Measurements from ENCODE around the gene C1QTNF3. TPM values are rescaled to one million over a fixed set of nuclear protein-coding genes. Genes with fewer than 3 reads are reported as not detected.
"Not testable (repeated sequence)": the region's sequence is repeated elsewhere in the genome, so short reads cannot be mapped to it uniquely, and the experiment has no call there.

C1QTNF3 gene
- total RNA-seq, 1 experiment from 2014 or later: 0.59 TPM

DNA sequence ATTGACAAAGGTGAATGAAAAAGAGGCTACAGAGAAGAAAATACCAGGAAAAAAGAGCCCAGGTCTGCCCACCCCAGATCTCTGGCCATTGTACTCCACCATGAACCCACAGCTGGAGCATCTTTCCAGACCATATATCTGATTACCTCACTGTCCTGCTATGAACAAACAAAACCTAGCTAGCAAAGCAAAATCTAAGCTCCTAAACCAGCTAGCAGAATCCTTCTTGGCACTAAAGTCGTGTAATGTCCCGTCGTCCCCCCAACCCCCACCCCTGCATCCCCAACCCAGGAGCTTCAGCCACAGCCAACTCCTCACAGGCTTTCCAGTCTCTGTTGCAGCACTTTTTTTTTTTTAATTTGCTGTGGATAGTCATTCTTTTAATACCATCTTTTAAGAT is 2.5 kb downstream of the C1QTNF3 start:
- no peak for DNase-seq
- Histone ChIP-seq H3K27me3 (ENCODE audit: control insufficient read depth, insufficient read depth, low read length) (no peaks in the 10 kb centered on the region), H3K36me3 (replicated peaks; ENCODE audit: control insufficient read depth, insufficient read depth, low read length) (no peaks in the 10 kb centered on the region), H3K4me3 (ENCODE audit: insufficient read depth, low read depth, low read length) (no peak overlapping the region)

DNA sequence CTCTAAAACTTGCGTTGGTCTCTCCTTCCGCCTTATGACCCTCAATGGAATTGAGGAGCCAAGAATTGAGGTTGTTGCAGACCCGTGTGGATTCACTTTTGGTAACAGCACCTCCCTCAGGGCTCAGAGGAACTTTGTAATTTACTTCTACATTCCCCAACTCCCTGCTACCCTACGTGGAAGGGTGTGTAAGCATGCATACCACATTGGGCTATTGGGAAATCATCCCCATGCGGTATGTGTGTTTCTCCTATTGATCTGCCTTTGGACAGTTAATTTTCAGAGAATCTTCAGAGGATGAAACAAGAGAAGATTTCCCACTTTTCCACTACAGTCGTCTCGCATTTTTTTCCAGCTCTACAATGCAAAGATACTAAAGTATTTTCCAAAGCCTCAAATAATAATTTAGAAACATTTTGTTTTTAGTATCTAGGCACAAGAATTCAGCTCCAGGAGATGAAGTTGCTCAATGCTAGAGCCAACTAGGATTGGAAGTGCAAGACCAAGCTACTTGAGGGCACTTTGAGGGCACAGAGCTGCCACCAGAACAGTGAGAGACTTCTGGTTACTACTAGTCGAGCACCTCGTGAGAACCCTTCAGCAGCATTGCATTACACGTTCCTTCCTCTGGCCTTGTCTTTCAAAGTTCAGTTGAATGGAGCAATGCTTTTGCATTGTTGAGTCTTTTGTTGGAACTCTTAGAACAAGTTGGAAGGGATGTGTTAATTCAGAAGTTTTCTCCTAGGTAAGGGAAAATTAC is 3.4 kb downstream of the C1QTNF3 start:
- Histone ChIP-seq H3K36me3 (replicated peaks; ENCODE audit: control insufficient read depth, insufficient read depth, low read length) (peaks cover 2% of the 10 kb centered on the region), H3K27me3 (ENCODE audit: control insufficient read depth, insufficient read depth, low read length) (no peaks in the 10 kb centered on the region), H3K4me3 (ENCODE audit: insufficient read depth, low read depth, low read length) (no peak overlapping the region)
- DNase-seq: no peak

DNA sequence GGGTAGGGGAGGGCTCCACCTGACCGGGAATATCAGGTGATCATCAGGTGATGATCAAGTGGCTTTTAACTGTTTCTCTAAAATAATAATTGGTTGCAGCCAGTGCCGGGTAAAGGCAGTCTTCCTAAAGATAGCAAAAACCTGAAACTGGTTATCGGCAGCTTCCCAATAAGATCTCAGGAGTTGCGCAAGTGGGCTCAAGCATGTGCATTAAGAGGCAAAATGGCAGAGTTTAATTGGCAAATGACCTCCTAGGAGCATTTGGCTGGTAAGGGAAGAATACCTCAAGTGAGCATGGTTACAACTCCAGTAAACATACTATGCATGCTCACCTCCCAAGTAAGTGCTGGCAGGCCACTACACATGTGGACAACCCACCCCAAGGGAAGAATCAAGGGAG is 4.2 kb downstream of the C1QTNF3 start:
- H3K36me3 ChIP-seq (replicated peaks; ENCODE audit: control insufficient read depth, insufficient read depth, low read length): peaks cover 2% of the 10 kb centered on the region
- H3K27me3 ChIP-seq (ENCODE audit: control insufficient read depth, insufficient read depth, low read length): no peaks in the 10 kb centered on the region
- no peak for DNase-seq
- no peak overlapping the region for H3K4me3 ChIP-seq (ENCODE audit: insufficient read depth, low read depth, low read length)

DNA sequence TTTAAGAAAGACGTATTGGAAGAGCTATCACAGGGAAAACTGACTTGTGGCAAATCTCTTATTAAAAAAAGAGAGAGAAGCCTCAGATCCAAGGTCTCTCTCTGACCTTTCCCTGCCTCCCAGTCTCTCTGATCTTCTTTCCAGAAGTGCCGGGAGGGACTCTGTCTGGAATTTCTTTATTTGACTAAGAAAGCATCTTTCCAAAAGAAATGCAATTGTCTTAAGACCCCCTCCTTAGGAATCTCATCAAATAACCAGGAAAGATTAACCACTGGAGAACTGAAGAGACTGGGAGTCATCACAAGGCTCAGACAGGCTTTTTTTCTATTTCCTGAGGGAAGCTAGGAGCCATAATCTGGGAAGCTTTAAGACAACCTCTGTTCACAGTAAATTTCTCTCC is 4.6 kb downstream of the C1QTNF3 start:
- Histone ChIP-seq H3K36me3 (replicated peaks; ENCODE audit: control insufficient read depth, insufficient read depth, low read length) (peaks cover 2% of the 10 kb centered on the region), H3K4me3 (ENCODE audit: insufficient read depth, low read depth, low read length) (no peak overlapping the region), H3K27me3 (ENCODE audit: control insufficient read depth, insufficient read depth, low read length) (no peaks in the 10 kb centered on the region)
- DNase-seq: no peak

DNA sequence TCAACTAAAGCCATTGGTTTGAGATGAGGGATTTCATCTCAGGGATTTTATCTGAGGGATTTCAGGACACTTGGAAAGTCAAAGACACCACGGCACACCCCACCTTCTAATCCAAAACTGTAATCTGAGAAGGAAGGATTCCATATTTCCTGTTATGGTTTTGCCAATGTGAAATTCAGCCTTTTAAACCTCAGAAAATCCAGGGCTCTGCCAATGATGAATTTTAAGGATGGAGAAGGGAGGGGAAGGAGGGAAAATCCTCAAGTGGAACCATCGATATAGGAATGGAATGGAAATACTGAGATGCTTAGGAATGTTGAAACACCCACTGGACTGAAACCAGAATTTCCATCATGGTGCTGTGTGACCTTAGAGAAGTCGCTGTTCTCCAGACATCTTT is 5.3 kb downstream of the C1QTNF3 start:
- Histone ChIP-seq H3K27me3 (ENCODE audit: control insufficient read depth, insufficient read depth, low read length) (no peaks in the 10 kb centered on the region), H3K36me3 (replicated peaks; ENCODE audit: control insufficient read depth, insufficient read depth, low read length) (peaks cover 2% of the 10 kb centered on the region), H3K4me3 (ENCODE audit: insufficient read depth, low read depth, low read length) (no peak overlapping the region)
- DNase-seq: no peak

DNA sequence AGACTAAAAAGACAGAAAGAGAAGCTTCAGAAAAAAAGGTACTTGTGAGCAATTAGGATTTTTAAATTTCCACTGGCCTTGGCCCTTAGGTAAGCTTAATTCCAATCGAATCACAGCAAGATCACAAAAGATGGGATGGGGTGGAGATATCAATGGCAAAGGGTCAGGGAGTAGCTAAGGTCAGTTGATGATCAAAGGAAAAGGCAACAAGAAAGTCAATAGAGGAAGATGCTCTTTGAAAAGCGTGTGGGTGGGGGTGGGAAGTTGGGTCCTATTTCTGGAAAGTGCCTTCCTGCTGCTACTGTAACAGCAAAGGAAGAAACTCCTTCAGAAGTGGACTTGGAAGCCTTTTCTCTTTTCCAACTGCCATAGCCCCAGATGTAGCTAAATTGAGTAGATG is 7.3 kb downstream of the C1QTNF3 start:
- DNase-seq: no peak
- no peak overlapping the region for H3K4me3 ChIP-seq (ENCODE audit: insufficient read depth, low read depth, low read length)
- peaks cover 2% of the 10 kb centered on the region for H3K36me3 ChIP-seq (replicated peaks; ENCODE audit: control insufficient read depth, insufficient read depth, low read length)
- no peaks in the 10 kb centered on the region for H3K27me3 ChIP-seq (ENCODE audit: control insufficient read depth, insufficient read depth, low read length)

DNA sequence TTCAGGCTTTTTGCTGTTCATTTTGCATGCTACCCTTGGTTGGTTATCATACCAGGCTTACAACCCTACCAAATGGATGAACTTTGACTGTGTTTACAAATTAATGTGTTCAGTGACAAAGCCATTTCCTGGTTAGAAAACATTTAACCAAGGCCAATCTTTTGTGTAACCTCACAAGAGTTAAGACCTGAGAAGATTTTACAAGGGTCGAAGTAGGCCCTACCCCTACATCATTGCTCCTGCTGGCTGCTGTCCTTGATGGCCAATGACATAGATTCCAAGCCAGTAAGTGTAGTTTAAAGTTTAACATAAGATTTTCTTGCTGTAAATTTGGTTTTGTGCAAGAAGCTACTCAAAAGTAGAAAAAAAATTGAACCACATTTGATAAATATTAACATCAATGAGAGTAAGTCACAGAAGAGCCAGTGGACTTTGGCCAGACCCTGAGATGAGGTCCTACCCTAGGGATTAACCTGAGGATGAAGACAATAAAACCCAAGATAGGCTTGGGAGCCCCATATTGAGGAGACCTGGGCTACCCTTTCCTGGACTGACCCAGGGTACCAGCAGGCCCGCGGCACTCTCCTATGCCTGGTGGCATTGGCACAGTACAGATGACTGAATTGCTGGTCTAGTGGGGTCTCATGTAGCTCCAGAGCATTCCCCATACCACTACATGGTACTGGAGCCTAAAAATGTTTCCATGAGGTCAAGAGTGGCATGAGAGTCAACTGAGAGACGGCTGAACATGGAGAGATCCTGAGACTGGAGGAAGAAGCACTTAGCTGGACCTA is 8.3 kb downstream of the C1QTNF3 start:
- Histone ChIP-seq H3K27me3 (ENCODE audit: control insufficient read depth, insufficient read depth, low read length) (no peaks in the 10 kb centered on the region), H3K4me3 (ENCODE audit: insufficient read depth, low read depth, low read length) (no peak overlapping the region), H3K36me3 (replicated peaks; ENCODE audit: control insufficient read depth, insufficient read depth, low read length) (peaks cover 2% of the 10 kb centered on the region)
- no peak for DNase-seq

DNA sequence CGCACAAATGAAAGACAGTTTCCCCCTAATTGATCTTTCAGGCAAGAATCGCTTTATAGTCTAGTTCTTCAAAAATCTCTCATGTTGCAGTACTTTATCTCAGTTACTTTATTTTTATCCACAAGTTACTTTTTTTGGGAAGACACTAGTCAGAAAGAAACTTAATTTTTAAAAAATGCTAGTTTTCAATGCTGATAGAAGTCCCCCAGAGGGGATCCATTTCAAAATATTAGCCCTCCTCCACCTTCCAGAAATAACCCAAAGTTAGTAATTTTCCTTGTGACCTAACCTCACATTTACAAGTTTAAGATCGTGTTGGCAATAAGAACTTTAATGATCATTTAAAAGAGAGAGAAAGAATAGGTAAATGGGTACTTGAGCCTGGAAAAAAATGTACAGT is 11.0 kb downstream of the C1QTNF3 start:
- no peak overlapping the region for H3K4me3 ChIP-seq (ENCODE audit: insufficient read depth, low read depth, low read length)
- no peaks in the 10 kb centered on the region for H3K27me3 ChIP-seq (ENCODE audit: control insufficient read depth, insufficient read depth, low read length)
- H3K36me3 ChIP-seq (replicated peaks; ENCODE audit: control insufficient read depth, insufficient read depth, low read length): peaks cover 2% of the 10 kb centered on the region
- no peak for DNase-seq

DNA sequence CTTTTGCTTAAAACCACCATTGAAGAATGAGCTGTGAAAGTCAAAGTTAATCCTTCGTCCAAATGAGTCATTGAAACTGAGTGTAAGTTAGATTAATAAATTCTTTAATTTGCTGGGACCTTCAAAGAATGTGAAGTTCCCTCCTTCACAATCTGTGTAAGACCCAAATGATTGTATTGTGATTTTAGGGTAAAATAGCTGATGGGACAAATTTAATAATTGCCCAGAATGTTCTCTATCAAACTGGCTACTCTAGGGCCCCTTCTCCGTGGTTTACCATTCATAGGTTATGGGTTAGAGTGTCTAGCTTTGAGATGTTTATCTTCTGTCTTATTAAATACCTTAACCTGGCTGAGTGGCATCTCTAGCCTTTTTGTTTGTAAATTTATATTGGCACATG is 11.9 kb downstream of the C1QTNF3 start:
- H3K36me3 ChIP-seq (replicated peaks; ENCODE audit: control insufficient read depth, insufficient read depth, low read length): peaks cover 2% of the 10 kb centered on the region
- no peak for DNase-seq
- no peaks in the 10 kb centered on the region for H3K27me3 ChIP-seq (ENCODE audit: control insufficient read depth, insufficient read depth, low read length)
- no peak overlapping the region for H3K4me3 ChIP-seq (ENCODE audit: insufficient read depth, low read depth, low read length)

DNA sequence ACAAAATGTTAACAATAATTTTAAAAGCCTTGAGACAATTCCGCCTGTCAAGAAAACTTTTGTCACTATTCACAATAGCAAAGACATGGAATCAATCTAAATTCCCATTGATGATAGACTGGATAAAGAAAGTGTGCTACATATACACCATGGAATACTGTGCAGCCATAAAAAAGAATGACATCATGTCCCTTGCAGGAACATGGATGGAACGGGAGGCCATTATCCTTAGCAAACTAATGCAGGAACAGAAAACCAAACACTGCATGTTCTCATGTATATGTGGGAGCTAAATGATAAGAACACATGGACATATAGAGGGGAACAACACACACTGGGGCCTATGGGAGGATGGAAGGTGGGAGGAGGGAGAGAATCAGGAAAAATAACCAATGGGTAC is 12.4 kb downstream of the C1QTNF3 start:
- not testable (repeated sequence) for H3K27me3 ChIP-seq (ENCODE audit: control insufficient read depth, insufficient read depth, low read length); DNase-seq; H3K36me3 ChIP-seq (replicated peaks; ENCODE audit: control insufficient read depth, insufficient read depth, low read length); H3K4me3 ChIP-seq (ENCODE audit: insufficient read depth, low read depth, low read length)

DNA sequence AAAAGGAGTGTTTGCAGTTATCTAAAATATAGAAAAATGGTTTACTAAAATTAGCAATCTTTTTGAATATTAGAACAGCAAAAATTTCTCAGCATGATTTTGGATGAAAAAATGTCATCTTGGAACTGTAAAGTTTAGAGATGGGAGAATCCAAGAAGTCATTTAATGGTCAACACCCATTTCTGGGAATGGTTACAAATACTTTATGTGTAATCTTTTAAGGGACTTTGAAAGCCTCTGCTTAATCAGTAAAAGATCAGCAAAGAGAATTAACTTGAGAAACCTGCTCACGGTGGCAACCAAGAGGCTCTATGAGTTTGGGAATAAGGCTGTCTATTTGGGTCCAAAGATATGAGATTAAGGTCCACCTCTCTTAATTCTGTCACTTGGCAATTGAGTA is 13.0 kb downstream of the C1QTNF3 start:
- no peaks in the 10 kb centered on the region for H3K36me3 ChIP-seq (replicated peaks; ENCODE audit: control insufficient read depth, insufficient read depth, low read length)
- no peaks in the 10 kb centered on the region for H3K27me3 ChIP-seq (ENCODE audit: control insufficient read depth, insufficient read depth, low read length)
- DNase-seq: no peak
- H3K4me3 ChIP-seq (ENCODE audit: insufficient read depth, low read depth, low read length): no peak overlapping the region

DNA sequence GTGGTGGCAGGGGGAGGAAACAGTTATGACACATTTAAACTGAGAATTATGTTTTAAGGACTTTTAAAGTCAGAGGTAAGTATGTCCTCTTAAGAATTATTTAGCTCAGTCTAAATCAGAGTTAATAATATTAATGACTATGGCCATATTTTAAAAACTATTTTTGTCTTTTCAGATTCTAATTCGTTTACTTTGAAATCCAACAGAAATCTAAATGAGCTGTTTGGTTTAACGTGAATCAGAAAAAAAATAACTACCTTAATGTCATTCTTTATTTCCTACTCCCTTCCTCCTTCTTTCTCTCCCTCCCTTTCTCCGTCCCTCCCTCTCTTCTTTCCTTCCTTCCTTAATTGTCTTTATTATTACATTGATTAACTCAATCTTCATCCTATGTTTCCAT is 14.7 kb downstream of the C1QTNF3 start:
- DNase-seq: no peak
- no peak overlapping the region for H3K4me3 ChIP-seq (ENCODE audit: insufficient read depth, low read depth, low read length)
- H3K36me3 ChIP-seq (replicated peaks; ENCODE audit: control insufficient read depth, insufficient read depth, low read length): no peaks in the 10 kb centered on the region
- no peaks in the 10 kb centered on the region for H3K27me3 ChIP-seq (ENCODE audit: control insufficient read depth, insufficient read depth, low read length)

DNA sequence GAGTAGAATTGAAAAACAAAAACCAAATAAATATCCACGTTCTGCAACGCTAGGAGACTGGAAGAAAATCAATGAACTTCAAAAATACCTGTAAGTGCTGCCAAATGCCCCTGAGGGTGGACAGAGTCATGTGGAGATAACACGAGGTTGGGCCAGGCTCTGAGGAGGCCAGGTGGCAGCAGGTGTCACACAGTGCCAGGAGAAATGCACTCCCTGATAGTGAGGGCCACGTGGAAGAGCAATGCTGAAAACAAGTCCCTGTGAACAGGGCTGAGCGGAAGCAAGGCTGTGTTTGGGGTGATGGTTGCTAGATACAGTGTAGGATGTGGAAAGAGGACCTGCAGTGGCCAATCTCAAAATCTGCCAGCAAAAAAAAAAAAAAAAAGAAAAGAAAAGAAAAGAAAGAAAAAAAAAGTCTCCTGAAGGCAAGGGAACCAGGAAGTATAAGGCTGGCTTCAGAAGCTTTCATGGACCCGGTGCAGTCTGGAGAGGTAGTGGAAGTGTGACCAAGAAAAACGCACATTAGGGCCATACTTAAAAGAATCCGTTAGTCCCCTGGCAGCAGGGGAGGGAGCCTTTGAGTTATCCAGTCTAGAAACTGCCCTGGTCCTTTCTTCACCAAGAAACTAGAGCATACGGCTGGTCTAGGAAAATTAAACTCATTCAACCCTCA is 16.8 kb downstream of the C1QTNF3 start:
- no peaks in the 10 kb centered on the region for H3K36me3 ChIP-seq (replicated peaks; ENCODE audit: control insufficient read depth, insufficient read depth, low read length)
- H3K27me3 ChIP-seq (ENCODE audit: control insufficient read depth, insufficient read depth, low read length): no peaks in the 10 kb centered on the region
- DNase-seq: no peak
- no peak overlapping the region for H3K4me3 ChIP-seq (ENCODE audit: insufficient read depth, low read depth, low read length)

DNA sequence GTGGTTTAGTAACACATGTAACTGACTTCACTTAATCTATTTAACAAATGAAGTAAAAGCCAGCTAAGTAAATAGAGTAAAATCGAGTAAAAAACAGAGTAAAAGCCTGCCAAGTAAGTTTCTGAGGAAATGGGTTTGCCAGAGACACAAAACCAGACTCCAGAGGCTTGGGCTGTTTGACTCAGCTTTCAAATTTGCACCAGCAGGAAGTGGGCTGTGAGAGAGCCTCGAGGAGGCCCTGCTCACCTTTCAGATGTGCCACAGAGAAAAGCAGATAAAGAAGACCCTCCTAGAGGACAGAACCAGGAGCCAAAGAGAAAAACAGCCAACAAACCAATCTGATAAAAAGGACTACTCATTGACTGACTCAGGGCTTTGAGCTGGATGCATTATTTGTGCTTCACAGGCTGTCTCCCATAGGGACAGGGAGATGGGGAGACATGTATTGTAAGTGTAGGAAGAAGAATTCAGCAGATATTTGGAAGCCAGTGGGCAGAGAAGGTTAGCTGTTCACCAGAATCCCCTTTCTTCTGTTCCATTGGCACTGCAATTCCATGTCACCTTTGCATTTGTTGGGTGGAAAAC is 20.8 kb downstream of the C1QTNF3 start:
- Histone ChIP-seq H3K4me3 (ENCODE audit: insufficient read depth, low read depth, low read length) (no peak overlapping the region), H3K36me3 (replicated peaks; ENCODE audit: control insufficient read depth, insufficient read depth, low read length) (no peaks in the 10 kb centered on the region), H3K27me3 (ENCODE audit: control insufficient read depth, insufficient read depth, low read length) (no peaks in the 10 kb centered on the region)
- no peak for DNase-seq

DNA sequence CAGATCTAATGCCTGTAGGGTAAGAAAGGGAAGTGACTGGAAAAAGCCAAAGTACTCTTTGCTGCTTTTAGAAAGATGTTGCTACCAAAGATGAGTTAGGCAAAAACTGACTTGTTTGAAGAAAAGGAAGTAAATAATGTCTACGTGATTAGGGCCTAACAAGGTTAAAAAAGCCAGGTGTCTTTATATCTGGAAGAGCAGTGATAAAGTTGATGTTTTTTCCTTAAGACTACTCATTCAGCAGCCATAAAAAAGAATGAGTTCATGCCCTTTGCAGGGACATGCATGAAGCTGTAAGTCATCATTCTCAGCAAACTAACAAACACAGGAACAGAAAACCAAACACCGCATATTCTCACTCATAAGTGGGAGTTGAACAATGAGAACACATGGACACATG is 21.7 kb downstream of the C1QTNF3 start:
- Histone ChIP-seq H3K4me3 (ENCODE audit: insufficient read depth, low read depth, low read length) (no peak overlapping the region), H3K27me3 (ENCODE audit: control insufficient read depth, insufficient read depth, low read length) (no peaks in the 10 kb centered on the region), H3K36me3 (replicated peaks; ENCODE audit: control insufficient read depth, insufficient read depth, low read length) (no peaks in the 10 kb centered on the region)
- no peak for DNase-seq

Data from H7 (cell line).